ENCODE data around the gene UQCC2.

The UQCC2 gene

DNA sequence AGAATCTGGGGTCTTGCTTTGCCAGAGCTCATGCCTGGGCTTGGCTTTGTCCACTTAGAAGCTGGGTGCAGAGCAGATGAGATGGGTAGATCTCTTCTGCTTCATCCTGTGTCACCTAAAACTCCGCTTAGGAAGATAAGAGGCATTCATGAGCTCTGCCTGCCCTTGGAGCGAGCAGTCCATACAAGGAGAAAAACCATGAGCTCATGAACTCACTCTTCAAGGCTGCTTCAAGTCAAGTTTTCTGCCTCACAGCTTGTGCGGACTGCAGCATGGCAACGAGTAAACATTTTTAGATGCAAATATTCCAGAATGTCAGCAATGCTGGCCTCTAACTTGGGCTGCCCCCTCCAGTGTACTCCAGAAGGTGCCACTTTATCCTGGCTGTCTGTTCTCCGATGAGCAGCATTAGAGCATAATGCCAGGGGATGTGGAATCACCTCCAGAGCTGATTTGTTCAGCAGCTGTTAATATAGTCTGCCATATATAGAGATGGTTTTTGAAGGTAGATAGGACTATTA, 10.7 kb upstream of the UQCC2 start:
- TF ChIP-seq ZNF384 (IDR thresholded peaks at IDR 0.05), result no peak
- no peak for TF ChIP-seq L3MBTL2 (conservative IDR thresholded peaks at IDR 0.05)
- TF ChIP-seq HDGF (IDR thresholded peaks at IDR 0.05; ENCODE audit: borderline replicate concordance), result no peak
- no peak for TF ChIP-seq ELF4 (IDR thresholded peaks at IDR 0.05)
- no peak for TF ChIP-seq CTBP1 (IDR thresholded peaks at IDR 0.05; ENCODE audit: borderline replicate concordance)
- TF ChIP-seq FOXK2 (IDR thresholded peaks at IDR 0.05), result no peak
- no peak for TF ChIP-seq NFRKB (IDR thresholded peaks at IDR 0.05)
- TF ChIP-seq LEF1 (IDR thresholded peaks at IDR 0.05; ENCODE audit: borderline replicate concordance), result no peak
- no peak for TF ChIP-seq BHLHE40 (IDR thresholded peaks at IDR 0.05; ENCODE audit: borderline replicate concordance)
- TF ChIP-seq TARDBP (IDR thresholded peaks at IDR 0.05), result no peak
- TF ChIP-seq SUZ12 (IDR thresholded peaks at IDR 0.05), result no peak
- no peak for TF ChIP-seq PKNOX1 (IDR thresholded peaks at IDR 0.05)
- POLR2A ChIA-PET, result interaction anchor here (0.7 to 1.9 kb wide), 2 partner anchors 11 to 21 kb away, joined by 3 to 17 read pairs; partner anchors contain the start of gene UQCC2
- no peak for DNase-seq (ENCODE audit: extremely low spot score)
- CTCF ChIA-PET, result interaction anchor here (0.6 to 1.6 kb wide), 4 partner anchors 11 to 586 kb away, joined by 3 to 6 read pairs (median 3); partner anchors contain the start of gene UQCC2

GRCh38 chr6:33721508-33721907, 10.0 kb upstream of the UQCC2 start:
- no peak for TF ChIP-seq ZNF384 (IDR thresholded peaks at IDR 0.05)
- no peak for TF ChIP-seq ELF4 (IDR thresholded peaks at IDR 0.05)
- no peak for TF ChIP-seq CTBP1 (IDR thresholded peaks at IDR 0.05; ENCODE audit: borderline replicate concordance)
- TF ChIP-seq ARNT (IDR thresholded peaks at IDR 0.05), result no peak
- no peak for TF ChIP-seq PKNOX1 (IDR thresholded peaks at IDR 0.05)
- no peak for TF ChIP-seq L3MBTL2 (conservative IDR thresholded peaks at IDR 0.05)
- TF ChIP-seq HDGF (IDR thresholded peaks at IDR 0.05; ENCODE audit: borderline replicate concordance), result no peak
- TF ChIP-seq SUZ12 (IDR thresholded peaks at IDR 0.05), result no peak
- no peak for TF ChIP-seq LEF1 (IDR thresholded peaks at IDR 0.05; ENCODE audit: borderline replicate concordance)
- no peak for TF ChIP-seq TARDBP (IDR thresholded peaks at IDR 0.05)
- no peak for TF ChIP-seq FOXM1 (IDR thresholded peaks at IDR 0.05; ENCODE audit: borderline replicate concordance)
- TF ChIP-seq BHLHE40 (IDR thresholded peaks at IDR 0.05; ENCODE audit: borderline replicate concordance), result no peak
- TF ChIP-seq NFRKB (IDR thresholded peaks at IDR 0.05), result no peak
- no peak for TF ChIP-seq SP1 (IDR thresholded peaks at IDR 0.05)
- TF ChIP-seq FOXK2 (IDR thresholded peaks at IDR 0.05), result no peak
- ChIA-PET CTCF (interaction anchor here (0.6 to 0.7 kb wide), 2 partner anchors 10 to 585 kb away, joined by 3 read pairs; partner anchors contain the start of gene UQCC2), POLR2A (interaction anchor here (1.6 to 1.9 kb wide), 2 partner anchors 10 kb away, joined by 10 to 17 read pairs; partner anchors contain the start of gene UQCC2)
- DNase-seq (ENCODE audit: extremely low spot score), result no peak

DNA sequence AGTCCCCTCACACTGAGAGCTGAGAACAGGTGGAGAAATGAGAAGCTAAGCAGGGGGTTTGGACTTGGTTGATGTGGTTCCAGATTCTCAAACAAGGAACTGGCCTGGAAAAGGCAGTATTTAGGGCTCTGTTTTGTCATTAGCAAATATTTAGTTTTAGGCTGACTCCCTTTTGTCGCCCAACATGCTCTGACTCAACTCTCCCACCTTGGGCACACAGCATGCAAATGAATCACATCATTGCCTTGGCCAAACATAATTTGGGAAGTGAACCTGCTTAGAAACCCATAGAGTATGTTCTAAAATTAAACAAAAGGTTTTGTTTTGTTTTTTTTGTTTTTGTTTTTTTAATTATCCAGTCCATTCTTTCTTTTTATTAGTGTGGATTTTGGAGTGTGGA, 9.5 kb upstream of the UQCC2 start:
- DNase-seq (ENCODE audit: extremely low spot score), result no peak
- TF ChIP-seq PKNOX1 (IDR thresholded peaks at IDR 0.05) (no peak), ELF4 (IDR thresholded peaks at IDR 0.05) (no peak), L3MBTL2 (conservative IDR thresholded peaks at IDR 0.05) (no peak), LEF1 (IDR thresholded peaks at IDR 0.05; ENCODE audit: borderline replicate concordance) (no peak), CTBP1 (IDR thresholded peaks at IDR 0.05; ENCODE audit: borderline replicate concordance) (no peak), ZNF384 (IDR thresholded peaks at IDR 0.05) (no peak)
- CTCF ChIA-PET, result no interaction called here
- POLR2A ChIA-PET, result interaction anchor here (1.6 kb wide), 1 partner anchor 10 kb away, joined by 10 read pairs; the partner anchor contains the start of gene UQCC2

DNA sequence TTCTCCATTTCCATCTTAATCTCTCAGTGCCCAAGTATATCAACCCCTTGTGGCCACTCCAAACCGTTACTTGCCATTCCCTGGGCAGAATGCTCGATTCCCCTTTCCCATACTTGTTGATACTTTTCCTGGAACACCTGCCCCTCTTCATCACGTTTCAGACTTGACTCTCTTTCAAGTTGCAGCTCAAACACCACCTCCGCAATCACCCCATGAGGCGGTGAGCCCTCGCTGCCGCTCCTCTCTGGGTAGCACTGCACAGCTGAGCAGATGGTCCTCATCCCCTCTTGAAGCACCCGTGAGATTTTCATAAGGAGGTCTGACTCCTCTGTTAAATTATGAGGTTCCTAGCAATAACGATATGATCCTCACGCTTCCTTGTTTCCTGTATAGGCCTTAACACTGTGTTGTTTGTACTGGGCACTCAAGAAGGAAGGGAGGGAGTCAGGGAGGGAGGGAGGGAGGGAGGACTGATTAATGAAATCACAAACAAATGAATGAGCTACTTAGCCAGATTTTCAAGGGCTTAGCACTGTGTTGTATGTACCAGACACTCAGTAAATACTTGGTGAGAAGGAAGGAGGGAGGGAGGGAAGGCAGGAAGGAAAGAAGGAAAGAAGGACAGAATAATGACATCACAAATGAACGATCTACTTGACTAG, 8.0 kb upstream of the UQCC2 start:
- ChIA-PET POLR2A (interaction anchor here (1.6 kb wide), 1 partner anchor 8 kb away, joined by 10 read pairs; the partner anchor contains the start of gene UQCC2), CTCF (no interaction called here)
- TF ChIP-seq L3MBTL2 (conservative IDR thresholded peaks at IDR 0.05) (no peak), FOXA1 (IDR thresholded peaks at IDR 0.05) (no peak), FOXM1 (IDR thresholded peaks at IDR 0.05; ENCODE audit: borderline replicate concordance) (no peak), LEF1 (IDR thresholded peaks at IDR 0.05; ENCODE audit: borderline replicate concordance) (no peak), FOXK2 (IDR thresholded peaks at IDR 0.05) (no peak)
- DNase-seq (ENCODE audit: extremely low spot score), result no peak

GRCh38 chr6:33718713-33719112, 7.2 kb upstream of the UQCC2 start:
- DNase-seq (ENCODE audit: extremely low spot score), result no peak
- ChIA-PET POLR2A (no interaction called here), CTCF (no interaction called here)
- TF ChIP-seq L3MBTL2 (conservative IDR thresholded peaks at IDR 0.05), result no peak
- no peak for TF ChIP-seq FOXM1 (IDR thresholded peaks at IDR 0.05; ENCODE audit: borderline replicate concordance)
- no peak for TF ChIP-seq FOXA1 (IDR thresholded peaks at IDR 0.05)
- no peak for TF ChIP-seq HDGF (IDR thresholded peaks at IDR 0.05; ENCODE audit: borderline replicate concordance)
- no peak for TF ChIP-seq PKNOX1 (IDR thresholded peaks at IDR 0.05)
- TF ChIP-seq CTBP1 (IDR thresholded peaks at IDR 0.05; ENCODE audit: borderline replicate concordance), result no peak
